Fibroblast of skin of left biceps (primary cell): ENCODE data around the gene PNPLA7.

ENCODE experiments used
- DNase-seq, 2 experiments: peaks; one replicate each; pipeline ENCODE4 v3.0.0-alpha.2; 2013; ENCODE audit warnings: low read depth in 2 of 2

PNPLA7 gene

DNA sequence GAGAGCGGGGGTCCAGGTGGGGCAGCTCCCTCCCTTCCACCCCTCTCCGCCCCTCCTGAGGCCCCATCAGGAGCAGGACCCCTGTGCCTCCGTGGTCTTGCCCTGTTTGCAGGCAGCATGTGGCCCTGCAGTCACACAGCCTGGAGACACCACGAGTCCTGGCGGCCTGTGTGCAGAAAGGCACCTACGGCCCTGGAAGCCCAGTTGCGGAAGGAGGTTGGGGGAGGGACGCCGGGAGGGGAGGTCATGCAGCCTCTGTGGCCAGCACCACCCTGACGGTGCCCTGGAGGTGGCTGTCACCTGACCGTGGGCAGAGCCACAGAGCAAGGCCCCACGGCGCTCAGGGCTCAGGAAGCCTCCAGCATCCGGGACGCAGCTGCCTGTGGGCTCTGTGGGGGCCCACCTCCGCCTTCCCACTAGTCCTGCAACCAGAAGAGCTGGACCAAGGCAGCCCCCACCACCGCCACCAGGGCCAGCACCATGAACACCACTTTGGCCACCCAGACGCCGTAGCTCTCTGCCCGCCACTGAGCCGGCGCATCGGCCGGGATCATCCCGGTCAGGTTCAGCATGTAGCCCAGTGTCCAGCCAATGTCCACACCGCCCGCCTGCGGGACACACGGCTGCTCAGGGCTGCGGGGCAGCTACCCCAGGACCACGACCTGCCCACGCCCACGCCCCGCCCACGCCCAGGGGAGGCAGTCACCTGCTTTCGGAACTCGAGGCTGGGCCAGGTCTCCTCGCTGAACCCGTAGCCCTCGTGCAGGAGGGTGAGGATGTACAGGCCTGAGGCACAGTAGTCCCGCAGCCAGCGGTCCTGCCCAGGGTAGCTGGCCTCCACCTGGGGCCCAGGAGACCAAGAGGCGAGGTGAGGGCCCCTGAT lies 115.5 kb downstream of the PNPLA7 start:
- no peak for DNase-seq

DNA sequence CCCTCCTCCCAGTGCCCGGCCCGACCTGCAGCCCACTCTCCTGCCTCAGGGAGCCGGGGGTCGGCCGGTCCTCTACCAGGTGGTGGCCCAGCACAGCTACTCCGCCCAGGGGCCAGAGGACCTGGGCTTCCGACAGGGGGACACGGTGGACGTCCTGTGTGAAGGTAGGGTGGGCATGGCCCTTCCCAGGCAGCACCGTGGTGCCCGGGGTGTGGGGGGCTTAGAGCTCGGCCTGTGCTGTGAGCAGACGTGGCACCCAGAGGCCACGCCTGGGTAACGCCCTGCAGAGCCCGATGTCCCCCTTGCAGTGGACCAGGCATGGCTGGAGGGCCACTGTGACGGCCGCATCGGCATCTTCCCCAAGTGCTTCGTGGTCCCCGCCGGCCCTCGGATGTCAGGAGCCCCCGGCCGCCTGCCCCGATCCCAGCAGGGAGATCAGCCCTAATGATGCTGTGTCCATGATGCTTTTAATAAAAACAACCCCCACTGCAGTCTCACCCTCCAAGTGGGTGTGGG lies 116.2 kb downstream of the PNPLA7 start:
- no peak for DNase-seq

DNA sequence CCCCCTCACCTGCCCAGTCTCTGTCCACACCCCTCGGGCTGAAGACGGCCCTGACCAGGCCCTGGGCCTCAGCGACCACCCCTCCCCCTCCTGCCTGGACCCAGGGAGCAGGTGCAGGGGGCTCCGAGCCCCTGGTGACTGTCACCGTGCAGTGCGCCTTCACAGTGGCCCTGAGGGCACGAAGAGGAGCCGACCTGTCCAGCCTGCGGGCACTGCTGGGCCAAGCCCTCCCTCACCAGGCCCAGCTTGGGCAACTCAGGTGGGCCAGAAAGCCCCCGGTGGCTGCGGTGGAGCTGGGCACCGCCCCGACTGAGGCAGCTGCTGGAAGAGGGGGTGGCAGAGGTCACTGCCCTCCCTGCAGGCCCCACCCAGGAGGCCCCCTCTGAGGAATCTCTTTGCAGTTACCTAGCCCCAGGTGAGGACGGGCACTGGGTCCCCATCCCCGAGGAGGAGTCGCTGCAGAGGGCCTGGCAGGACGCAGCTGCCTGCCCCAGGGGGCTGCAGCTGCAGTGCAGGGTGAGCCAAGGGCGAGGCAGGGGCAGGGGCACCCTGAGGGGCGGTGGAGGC lies 116.8 kb downstream of the PNPLA7 start:
- DNase-seq, result no peak

DNA sequence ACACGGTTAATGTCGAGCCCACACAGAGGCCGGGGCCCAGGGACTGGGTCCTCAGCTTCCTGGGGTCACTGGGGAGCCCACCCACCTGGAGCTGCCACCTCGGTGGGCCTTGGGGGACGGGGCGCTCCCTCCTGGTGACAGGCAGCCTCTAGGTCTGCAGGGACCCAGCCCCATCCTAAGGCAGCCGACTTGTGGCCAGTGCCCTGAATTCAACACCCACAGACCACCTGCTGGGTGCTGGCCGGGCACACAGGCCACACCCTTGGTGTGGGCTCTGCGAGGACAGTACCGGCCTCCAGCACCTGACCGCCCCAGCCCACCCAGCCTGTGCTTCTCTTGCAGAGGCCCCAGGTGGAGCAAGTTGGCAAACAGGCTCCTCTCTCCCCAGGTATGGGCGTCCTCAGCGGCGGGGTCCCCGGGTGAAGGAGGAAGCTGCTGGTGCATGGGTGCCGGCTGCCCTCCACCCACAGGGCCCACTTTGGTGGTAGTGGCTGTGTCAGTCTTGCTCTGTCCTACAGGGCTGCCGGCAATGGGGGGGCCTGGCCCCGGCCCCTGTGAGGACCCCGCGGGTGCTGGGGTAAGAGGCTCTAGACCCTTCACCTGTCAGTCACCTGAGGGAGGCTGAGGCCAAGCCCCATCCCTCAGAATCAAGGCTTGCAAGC lies 117.4 kb downstream of the PNPLA7 start:
- no peak for DNase-seq

DNA sequence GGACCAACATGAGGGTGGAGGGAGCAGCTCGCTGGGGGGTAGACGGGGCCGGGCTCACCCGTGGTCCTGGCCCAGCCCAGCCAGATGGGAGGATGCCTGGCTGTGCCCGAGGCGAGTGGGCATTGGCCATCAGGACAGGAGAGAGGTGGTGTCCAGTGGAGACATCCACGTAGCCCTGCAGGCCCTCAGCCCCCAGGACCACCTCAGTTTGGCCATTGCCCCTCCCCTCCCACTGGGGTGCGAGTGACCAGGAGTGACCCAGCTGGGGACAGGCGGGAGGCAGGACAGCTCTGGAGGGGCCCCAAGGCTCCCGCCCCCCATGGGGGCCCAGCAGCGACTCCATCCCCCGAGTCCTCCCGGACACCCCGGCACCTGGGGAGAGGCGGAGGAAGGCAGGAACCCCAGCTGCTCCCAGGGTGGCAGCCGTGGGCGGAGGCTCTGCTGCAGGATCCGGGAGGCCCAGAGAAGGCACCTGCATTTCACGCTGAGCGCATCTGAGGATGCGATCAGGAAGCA lies 118.7 kb downstream of the PNPLA7 start:
- DNase-seq, result no peak

DNA sequence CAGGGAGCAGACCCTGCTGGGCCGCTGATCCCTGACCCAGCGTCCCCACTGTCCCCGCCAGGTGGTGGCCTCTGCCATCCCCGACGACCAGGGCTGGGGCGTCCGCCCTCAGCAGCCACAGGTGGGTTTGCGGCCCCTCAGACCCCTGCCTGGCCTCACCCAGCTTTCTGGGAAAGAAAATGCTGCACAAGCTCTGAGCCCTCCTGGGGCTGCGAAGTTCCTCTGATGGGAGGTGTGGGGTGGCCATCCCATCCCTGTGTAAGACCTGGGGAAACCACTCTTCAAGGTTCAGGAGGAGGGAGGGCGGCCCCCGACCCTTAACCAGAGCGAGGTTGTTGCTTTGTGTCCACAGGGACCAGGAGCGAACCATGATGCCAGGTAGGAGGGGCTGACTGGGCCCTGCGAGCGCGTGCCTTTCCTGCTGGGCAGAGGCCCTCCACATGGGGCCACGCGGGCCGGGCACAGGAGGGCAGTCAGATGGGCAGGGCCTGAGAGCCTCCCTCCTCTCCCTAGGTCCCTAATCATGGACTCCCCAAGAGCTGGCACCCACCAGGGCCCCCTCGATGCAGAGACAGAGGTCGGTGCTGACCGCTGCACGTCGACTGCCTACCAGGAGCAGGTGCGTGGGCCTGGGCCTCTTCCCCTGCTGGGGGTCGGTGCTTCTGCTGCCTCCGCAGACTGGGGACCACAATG lies 119.3 kb downstream of the PNPLA7 start:
- no peak for DNase-seq

DNA sequence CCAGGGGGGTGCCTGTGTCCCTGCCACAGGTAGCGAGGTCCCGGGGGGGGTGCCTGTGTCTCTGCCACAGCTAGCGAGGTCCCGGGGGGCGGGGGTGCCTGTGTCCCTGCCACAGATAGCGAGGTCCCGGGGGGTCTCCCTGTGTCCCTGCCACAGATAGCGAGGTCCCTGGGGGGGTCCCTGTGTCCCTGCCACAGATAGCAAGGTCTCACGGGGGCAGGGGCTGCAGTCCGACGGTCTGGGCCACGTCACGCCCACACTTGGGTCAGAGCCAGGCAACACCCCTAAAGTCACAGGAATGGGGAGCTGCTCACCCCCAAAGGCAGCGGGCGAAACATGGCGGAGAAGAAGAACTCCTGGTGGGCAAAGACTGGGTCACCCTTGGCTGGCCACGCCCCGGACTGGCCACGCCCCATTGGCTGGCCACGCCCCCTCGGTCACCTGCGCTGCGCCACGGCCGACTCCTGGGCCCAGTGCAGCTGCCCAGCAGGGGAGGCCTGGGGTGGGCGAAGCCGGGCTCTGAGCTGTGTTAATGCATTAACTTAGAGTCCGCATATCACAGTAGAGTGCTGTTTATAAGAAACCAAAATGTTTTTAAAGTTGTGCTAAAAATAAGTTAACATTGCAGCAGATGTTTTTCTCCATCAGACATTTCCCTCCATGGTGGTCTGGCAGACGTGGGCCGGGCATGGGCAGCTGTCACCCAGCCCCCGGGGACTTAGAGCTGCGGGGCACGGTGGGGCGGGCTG lies 120.1 kb downstream of the PNPLA7 start:
- DNase-seq, result no peak

DNA sequence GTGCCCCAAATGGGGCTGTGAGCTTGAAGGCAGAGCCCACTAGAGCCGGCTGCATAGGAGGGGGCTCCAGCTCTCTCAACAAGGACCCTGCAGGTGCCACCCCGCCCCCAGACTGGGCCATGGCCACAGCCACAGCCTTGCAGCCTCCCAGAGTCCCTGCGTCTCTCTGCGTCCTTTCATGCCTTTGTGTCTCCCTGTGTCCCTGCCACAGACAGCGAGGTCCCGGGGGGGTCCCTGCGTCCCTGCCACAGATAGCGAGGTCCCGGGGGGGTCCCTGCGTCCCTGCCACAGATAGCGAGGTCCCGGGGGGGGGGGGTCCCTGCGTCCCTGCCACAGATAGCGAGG lies 120.7 kb downstream of the PNPLA7 start:
- DNase-seq, result no peak

DNA sequence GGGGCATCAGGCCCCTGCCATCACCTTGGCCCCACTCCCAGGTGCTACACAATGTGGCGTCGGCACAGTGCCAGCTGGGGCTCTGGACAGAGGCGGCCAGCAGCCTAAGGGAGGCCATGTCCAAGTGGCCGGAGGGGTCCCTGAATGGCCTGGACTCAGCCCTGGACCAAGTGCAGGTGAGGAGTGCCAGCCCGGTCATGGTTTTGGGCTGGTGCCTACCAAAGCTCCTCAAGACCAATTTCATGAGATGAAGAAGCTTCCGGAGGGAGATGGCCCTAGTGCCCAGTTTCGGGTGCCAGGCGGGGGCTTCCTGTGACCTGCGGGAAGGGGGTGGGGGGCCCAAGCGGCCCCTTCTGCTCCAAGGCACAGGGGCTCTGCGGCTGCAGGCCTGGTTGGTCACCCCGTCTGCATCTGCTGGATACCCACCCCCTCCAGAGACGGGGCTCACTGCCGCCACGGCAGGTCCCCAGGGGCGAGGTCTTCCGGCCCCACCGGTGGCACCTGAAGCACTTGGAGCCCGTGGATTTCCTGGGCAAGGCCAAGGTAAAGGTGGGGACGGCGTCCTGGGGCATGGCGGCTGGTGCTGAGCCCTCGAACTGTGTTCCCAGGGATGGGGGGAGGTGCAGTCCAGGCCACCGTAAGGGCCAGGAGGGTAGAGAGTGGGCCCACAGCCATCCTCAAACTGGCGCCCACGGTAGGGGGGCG lies 121.2 kb downstream of the PNPLA7 start:
- DNase-seq, result no peak

DNA sequence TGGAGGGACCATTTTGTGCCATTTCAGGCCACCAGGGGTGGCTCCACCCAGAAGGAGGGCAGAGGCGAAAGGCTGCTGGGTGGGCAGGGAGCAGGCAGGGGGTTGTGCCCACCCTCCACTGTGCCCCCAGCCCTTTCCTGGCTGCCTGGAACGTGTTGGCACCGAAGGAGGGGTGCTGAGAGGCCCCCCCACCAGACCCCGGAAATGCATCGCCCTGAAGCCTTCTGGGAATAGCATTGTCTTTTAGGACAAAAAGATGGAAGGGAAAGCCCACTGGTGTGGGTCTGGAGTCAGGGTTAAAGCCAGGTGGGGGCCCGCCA lies 121.9 kb downstream of the PNPLA7 start:
- DNase-seq, result no peak

DNA sequence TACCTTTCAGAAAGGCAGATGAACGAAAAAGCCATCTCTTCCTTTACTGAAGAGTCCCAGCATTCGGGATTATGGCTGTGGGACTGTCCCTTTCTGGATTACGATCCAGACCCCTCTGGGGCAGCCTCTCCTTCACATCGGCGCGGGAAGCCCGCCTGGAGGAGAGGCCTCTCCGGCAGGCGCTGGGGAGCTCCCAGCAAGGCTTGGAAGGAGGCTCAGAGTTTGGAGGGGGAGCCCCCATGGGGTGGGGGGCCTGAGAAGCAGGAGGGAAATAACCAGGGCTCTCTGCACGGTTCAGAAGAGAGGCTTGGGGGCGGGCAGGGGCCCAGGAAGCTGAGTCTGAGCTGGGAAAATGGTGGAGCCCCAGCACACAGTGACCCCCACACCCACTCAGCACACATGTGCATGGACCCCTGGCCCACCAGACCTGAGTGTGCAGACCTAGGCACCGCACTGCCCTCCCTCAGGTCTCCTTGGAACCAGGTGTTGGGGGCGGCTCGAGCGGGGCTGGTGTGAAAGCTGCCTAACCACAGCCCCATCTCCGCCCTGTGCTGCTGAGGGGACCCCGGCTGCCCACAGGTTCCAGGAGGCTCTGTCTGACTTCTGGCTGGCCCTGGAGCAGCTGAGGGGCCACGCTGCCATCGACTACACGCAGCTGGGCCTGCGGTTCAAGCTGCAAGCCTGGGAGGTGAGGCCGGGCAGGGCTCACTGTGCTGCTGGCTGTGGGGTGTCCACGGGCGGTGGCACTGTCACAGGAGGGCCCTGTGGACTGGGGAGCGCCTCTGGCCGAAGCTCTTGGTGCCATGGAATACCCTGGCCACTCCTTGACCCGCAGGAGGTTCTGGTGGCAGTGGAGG lies 122.5 kb downstream of the PNPLA7 start:
- DNase-seq, result no peak

DNA sequence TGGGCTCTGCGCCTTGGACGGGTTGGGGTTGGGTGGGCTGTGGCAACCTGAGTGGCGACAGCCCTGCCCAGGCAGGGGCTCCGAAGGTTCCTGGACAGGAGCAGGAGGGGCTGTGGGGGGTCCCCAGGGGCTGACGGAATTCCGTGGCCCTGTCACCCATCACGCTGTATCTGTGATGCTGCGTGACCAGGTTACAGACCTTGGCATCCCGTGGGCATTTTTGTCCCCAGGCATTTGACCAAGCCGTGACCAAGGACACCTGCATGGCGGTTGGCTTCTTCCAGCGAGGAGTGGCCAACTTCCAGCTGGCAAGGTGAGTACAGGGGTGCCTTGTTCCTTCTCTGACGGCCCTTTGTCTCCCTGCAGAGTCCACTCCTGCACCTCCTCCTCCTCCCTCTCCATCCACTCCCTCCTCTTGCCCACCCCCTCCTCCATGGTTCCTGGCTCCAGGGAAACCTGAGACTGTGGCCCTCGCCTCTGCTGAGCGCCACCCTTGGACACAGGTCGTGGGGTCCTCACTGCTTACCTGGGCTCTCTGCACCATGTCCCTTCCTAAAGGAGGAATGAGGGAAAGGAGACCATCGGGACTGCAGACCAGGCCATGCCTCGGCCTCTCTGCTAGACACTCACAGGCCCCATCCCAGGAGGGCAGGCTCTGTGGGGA lies 124.1 kb downstream of the PNPLA7 start:
- no peak for DNase-seq

DNA sequence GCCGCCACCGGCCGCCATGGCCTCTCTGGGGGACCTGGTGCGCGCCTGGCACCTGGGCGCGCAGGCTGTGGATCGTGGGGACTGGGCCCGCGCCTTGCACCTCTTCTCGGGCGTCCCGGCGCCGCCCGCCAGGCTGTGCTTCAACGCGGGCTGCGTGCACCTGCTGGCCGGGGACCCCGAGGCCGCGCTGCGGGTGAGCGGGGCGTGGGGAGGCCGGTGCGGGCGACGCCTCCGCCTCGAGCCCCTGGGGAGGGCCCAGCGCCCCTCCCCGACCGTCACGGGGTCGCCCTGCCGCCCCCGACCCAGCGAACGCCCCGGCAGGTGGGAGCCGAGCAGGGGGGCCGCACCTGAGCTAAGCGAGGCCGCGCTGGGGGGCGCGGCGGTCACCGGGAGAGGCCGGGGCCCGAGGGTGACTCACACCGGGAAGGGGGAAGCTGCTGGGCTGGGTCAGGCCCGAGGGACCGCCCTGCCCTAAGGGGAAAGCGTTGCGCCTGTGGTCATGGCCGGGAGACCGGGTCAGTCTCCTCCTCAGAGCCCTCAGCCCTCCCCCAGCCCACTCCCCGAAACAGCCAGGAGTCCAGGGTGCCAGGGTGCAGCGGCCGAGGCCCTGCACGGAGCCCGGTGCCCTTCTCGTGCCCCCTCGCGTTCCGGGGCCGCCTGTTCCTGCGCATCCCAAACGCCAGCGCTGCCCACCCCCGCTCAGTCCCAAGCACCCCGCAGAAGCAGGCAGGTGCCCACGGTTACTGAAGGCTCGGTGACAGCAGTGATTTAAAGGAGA lies 126.5 kb downstream of the PNPLA7 start:
- no peak for DNase-seq

DNA sequence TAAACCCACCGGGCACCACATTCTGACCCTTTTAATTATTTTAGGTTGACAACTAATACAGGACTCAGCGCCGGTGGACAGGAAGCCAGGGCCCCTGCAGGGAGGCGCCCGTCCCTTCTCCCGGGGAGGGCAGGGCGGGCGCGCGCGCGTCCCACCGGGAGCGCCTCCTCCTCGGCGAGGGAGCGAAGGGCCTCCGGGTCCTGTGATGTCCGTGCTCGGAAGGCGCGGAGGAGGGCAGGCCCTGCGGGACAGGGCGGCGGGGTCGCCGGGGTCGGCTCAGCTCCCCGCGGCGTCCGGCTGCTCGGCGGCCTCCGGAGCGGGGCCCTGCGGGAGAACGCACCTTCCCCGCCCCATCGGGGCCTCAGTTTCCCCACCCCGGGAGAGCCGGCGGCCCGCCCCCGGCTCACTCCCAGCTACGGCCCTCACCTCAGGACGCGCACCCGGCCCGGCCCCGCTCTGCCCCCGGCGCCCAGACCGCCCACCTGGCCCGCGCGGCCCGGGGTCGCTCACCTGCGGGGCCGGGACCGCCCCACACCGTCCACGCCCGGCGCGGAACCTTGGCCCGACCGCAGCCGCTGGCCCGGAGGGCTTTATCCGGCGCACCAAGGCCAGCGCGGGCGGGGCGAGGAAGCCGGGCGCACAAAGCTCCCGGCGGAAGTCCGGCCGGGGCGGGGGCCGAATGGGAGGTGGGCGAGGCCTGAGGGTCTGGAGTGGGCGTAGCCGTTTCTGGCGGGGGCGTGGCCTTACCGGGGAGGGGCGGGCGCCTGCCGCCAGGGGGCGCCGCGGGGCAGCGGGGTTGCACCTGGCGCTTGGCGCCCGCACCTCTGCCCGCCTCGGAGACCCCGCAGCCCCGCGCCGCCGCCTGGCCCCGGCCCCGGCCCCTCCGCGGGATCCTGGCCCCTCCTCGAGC lies 127.3 kb downstream of the PNPLA7 start, which contains the start of the genes EXD3 and NOXA1:
Gene EXD3, minus strand, starts transcription at position 559 of the 910 bp plus-strand sequence. CDS start 27,805 bp downstream, outside the sequence.
Gene NOXA1, plus strand, starts transcription at position 790 of the 910 bp plus-strand sequence. CDS start 137 bp downstream, outside the sequence.
- peak; percentile 75 to 80 for DNase-seq

DNA sequence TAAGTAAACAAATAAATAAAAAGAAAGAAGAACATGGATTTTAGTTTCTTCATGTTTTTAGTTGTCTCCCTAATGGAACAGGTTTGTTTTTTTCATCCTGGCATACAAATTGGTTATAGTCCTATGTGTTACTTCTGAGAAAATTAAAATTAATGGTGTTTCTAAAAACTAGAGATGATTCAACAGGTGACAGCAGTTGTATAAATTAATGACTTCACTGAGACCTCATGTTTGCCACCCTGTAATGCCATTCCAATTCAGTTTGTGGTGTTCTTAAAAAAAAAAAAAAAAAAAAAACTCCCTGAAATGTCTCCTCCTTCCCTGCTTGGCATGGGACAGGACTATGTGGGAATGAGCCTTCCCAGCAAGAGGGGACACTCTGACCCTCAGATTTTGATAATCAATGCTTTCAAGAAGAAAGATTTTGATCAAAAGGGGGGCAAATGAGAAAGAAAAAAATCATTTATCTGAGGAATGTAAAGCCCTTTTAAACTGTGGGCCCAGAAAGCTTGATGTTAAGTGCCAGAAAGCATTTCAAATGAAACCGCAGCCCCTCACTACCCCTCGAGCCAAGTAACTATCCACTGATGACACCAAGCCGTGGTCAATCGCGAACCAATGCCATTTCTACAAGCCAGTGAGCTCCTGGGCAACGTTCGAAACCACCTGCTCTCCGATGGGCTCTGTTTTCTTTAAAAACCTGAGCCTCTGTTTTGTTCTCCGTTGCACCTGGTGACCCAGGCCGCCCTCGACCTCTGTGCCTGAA lies 128.2 kb downstream of the PNPLA7 start:
- no peak for DNase-seq
